ENCODE data around the gene PRDM1.

PRDM1 gene

GRCh38 chr6:106097411-106098231 is 11.5 kb downstream of the PRDM1 start:
- DNase-seq (ENCODE audit: low spot score): no peak

GRCh38 chr6:106098383-106099234 is 12.5 kb downstream of the PRDM1 start:
- no peak for DNase-seq (ENCODE audit: low spot score)

GRCh38 chr6:106099235-106099537 is 13.1 kb downstream of the PRDM1 start:
- DNase-seq (ENCODE audit: low spot score): no peak

- no peak for DNase-seq (ENCODE audit: low spot score)
Measured at GRCh38 chr6:106100755-106101154, 14.6 kb downstream of the PRDM1 start.

- no peak for DNase-seq (ENCODE audit: low spot score)
Measured at GRCh38 chr6:106101466-106101865, 15.3 kb downstream of the PRDM1 start.

- DNase-seq (ENCODE audit: low spot score): no peak
Measured at GRCh38 chr6:106102034-106102433, 15.9 kb downstream of the PRDM1 start.

- DNase-seq (ENCODE audit: low spot score): no peak
Measured at GRCh38 chr6:106102967-106103727, 17.0 kb downstream of the PRDM1 start.

GRCh38 chr6:106103728-106104109 is 17.6 kb downstream of the PRDM1 start:
- DNase-seq (ENCODE audit: low spot score): no peak

- no peak for DNase-seq (ENCODE audit: low spot score)
Measured at GRCh38 chr6:106104476-106104875, 18.3 kb downstream of the PRDM1 start.

GRCh38 chr6:106104941-106105340 is 18.8 kb downstream of the PRDM1 start:
- DNase-seq (ENCODE audit: low spot score): no peak

- no peak for DNase-seq (ENCODE audit: low spot score)
Measured at GRCh38 chr6:106105493-106105892, 19.4 kb downstream of the PRDM1 start.

- DNase-seq (ENCODE audit: low spot score): no peak
Measured at GRCh38 chr6:106106276-106107042, 20.3 kb downstream of the PRDM1 start.

- no peak for DNase-seq (ENCODE audit: low spot score)
Measured at GRCh38 chr6:106107043-106107613, 21.0 kb downstream of the PRDM1 start.

- DNase-seq (ENCODE audit: low spot score): no peak
Measured at GRCh38 chr6:106108129-106108528, 22.0 kb downstream of the PRDM1 start.

GRCh38 chr6:106109029-106109428 is 22.9 kb downstream of the PRDM1 start:
- DNase-seq (ENCODE audit: low spot score): no peak

GRCh38 chr6:106110164-106110826 is 24.2 kb downstream of the PRDM1 start:
- no peak for DNase-seq (ENCODE audit: low spot score)

GRCh38 chr6:106112433-106112832 is 26.3 kb downstream of the PRDM1 start:
- DNase-seq (ENCODE audit: low spot score): no peak

- DNase-seq (ENCODE audit: low spot score): no peak
Measured at GRCh38 chr6:106113256-106113959, 27.3 kb downstream of the PRDM1 start.

GRCh38 chr6:106114492-106114891 is 28.4 kb downstream of the PRDM1 start:
- no peak for DNase-seq (ENCODE audit: low spot score)

- DNase-seq (ENCODE audit: low spot score): no peak
Measured at GRCh38 chr6:106115286-106115685, 29.1 kb downstream of the PRDM1 start.

Measured in ecto neural progenitor cell (in vitro differentiated cells).